Aorta (tissue), 5 donors: ENCODE data around the gene DDX10. TPM values are rescaled to one million over a fixed set of nuclear protein-coding genes. Genes with fewer than 3 reads are reported as not detected.

Experiments used
- ATAC-seq: fragments of 200-7000 bp; cut with Tn5 transposase; one replicate; pipeline ENCODE4 v1.9.1; 2022; ENCODE audit warnings: moderate library complexity; ENCODE audit not compliant: low FRiP score
- DNase-seq, 2 donors: peaks; one replicate each; pipeline ENCODE4 v3.0.0-alpha.2; 2020
- H3K27ac ChIP-seq, 2 donors: one replicate each; pipeline ENCODE4 v1.5.1; 2013; ENCODE audit warnings: low read length in 2 of 2, mild to moderate bottlenecking in 2 of 2, moderate library complexity in 2 of 2, control low read depth in 1 of 2, inconsistent platforms in 1 of 2, low read depth in 1 of 2
- H3K27me3 ChIP-seq, 2 donors: one replicate each; pipeline ENCODE4 v1.6.1; 2013; ENCODE audit warnings: control low read depth in 1 of 2, low read length in 1 of 2, mild to moderate bottlenecking in 1 of 2, moderate library complexity in 1 of 2; ENCODE audit not compliant: insufficient read depth in 2 of 2, control insufficient read depth in 1 of 2
- H3K36me3 ChIP-seq, 2 donors: one replicate each; pipeline ENCODE4 v1.6.1; 2013; ENCODE audit warnings: control low read depth in 1 of 2, low read length in 1 of 2, mild to moderate bottlenecking in 1 of 2; ENCODE audit not compliant: insufficient read depth in 2 of 2, control insufficient read depth in 1 of 2
- H3K4me1 ChIP-seq, 2 donors: one replicate each; pipeline ENCODE4 v1.6.1; 2013; ENCODE audit warnings: low read length in 2 of 2, control low read depth in 1 of 2, mild to moderate bottlenecking in 1 of 2, moderate library complexity in 1 of 2; ENCODE audit not compliant: insufficient read depth in 2 of 2, control insufficient read depth in 1 of 2
- H3K4me3 ChIP-seq, 2 donors: one replicate each; pipeline ENCODE4 v1.5.1; 2013; ENCODE audit warnings: low read length in 2 of 2, control low read depth in 1 of 2, mild to moderate bottlenecking in 1 of 2
- H3K9me3 ChIP-seq: one replicate; pipeline ENCODE4 v1.6.1; 2013; ENCODE audit warnings: mild to moderate bottlenecking, low read length; ENCODE audit not compliant: control insufficient read depth
- WGBS, 2 donors: extraction: QIAGEN DNeasy Blood & Tissue Kit; methylation state at CpG; one replicate each; pipeline ENCODE4 v1.1.7; 2013; 5-methylcytosine and 5-hydroxymethylcytosine counted together
- intact Hi-C, 2 donors: fragments of 100-400 bp; cut with DNase I; formaldehyde crosslinking; loops; one replicate each; pipeline versions ENCODE4 v1.14.2 to v1.15.0; 2022
- polyA plus RNA-seq, 2 donors: library from polyadenylated mRNA; stranded (reverse); fragments of 200-250 nt; gene quantifications; one replicate each; pipeline ENCODE4 v1.2.3, GENCODE V29; 2013
- total RNA-seq, 2 donors: library from RNA; stranded (reverse); fragmentation: NEBNext Ultra II Directional; extraction: Animal tissue kit (Norgen Biotek cat#: 25700); gene quantifications; one replicate each; pipeline ENCODE4 v1.2.1, GENCODE V29; 2021
- donor health status: healthy with polysubstance abuse.
- donor health status: Bipolar disorder and iron deficiency.
- donor health status: DM: no; HTN: no; CAD: no.
- donor health status: DM: no; HTN: no; CAD: no.
- donor health status: DM: yes; HTN: yes; CAD: no.

The DDX10 gene
- total and polyA plus RNA-seq, 4 donors, result 9.3 to 24.2 (median 15.3) TPM

DNA sequence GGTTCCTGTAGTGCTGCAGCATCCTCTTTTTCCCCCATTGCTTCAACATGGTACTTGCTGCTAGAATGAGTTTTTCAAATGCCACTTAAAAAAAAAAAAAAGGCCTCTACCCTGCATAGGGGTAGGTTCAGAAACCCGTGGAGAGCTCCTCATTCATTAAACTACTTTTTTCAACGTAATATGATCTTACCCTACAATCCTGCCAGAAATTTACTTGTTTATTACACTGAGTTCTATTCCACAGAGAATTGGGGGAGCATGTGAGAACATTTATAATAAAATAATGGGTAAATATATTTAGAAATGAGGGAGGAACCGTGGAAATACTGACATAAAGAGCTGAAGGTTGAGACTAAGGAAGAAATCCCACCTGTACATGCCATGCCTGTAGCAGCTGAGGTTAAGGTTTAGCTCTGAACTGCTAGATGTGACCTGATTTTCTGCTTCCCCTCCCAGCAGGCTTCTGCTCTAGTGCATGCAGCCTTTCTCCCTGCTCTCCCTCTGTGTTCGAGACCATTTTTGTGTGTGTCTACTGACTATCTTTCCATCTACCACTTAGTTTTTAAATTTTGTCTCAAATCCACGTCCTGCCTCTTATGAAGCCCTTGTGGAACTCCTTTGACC is 225.7 kb downstream of the DDX10 start:
- no peak for ATAC-seq

DNA sequence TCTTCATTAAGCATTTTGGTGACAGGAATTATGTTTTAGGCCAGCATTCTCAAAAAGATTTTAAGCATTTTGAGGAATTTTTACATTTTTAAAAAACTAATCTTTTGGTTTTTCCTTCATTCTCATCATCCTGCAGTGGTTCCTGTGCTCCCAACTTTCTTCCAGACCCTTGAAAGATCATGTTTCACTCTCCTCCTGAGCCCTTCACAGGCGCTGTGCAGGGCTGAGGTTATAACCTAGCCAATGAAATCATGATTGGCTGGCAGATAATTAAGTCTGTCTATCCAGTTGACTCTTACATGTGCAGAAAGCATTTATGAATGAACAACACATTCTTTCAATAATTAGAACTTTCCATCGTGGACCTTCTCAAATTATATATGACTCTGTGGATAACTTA is 226.3 kb downstream of the DDX10 start:
- Histone ChIP-seq H3K27ac (no peak overlapping the region), H3K36me3 (no peaks in the 10 kb centered on the region), H3K27me3 (no peaks in the 10 kb centered on the region), H3K9me3 (no peaks in the 10 kb centered on the region), H3K4me3 (no peak overlapping the region), H3K4me1 (no peaks in the 10 kb centered on the region)
- intact Hi-C loops, result no loop called here
- WGBS, 2 donors, result 73 to 85% methylated on average over 2 of the region's 2 CpGs
- DNase-seq (no peak), ATAC-seq (no peak)

More for the DNA sequence above, 225.7 kb downstream of the DDX10 start:
- no peak for DNase-seq
- H3K9me3 ChIP-seq, result no peaks in the 10 kb centered on the region
- no peaks in the 10 kb centered on the region for H3K27me3 ChIP-seq
- intact Hi-C loops, result no loop called here
- H3K4me1 ChIP-seq, result no peaks in the 10 kb centered on the region
- 81 to 82% methylated on average over 5 of the region's 5 CpGs for WGBS, 2 donors
- H3K4me3 ChIP-seq, result no peak overlapping the region
- no peak overlapping the region for H3K27ac ChIP-seq
- H3K36me3 ChIP-seq, result no peaks in the 10 kb centered on the region

DNA sequence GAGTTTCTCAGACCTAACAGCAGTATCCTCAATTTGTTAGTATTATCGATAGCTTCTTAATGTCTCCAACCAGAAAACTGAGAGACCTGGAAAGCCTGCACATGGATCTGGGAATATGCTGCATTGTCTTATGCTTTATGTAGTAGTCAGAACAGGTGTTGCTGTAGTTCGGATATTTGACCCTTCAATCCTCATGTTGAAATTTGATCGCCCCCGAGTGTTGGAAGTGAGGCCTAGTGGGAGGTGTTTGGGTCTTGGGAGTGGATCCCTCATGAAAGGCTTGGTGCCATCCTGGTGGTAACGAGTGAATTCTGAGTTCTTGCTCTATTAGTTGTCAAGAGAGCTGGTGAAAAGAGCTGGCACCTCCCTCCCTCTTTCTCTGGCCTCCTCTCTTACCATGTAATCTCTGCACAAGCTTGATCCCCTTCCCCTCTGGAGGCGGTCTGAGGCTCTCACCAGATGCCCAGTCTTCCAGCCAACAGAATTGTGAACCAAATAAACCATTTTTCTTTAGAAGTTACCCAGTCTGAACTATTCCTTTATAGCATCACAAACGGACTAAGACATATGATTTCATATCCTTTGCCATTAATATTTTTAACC is 227.1 kb downstream of the DDX10 start:
- Histone ChIP-seq H3K36me3 (no peaks in the 10 kb centered on the region), H3K27ac (no peak overlapping the region), H3K4me3 (no peak overlapping the region), H3K4me1 (no peaks in the 10 kb centered on the region), H3K27me3 (no peaks in the 10 kb centered on the region), H3K9me3 (no peaks in the 10 kb centered on the region)
- no peak for DNase-seq
- ATAC-seq, result no peak
- intact Hi-C loops, result no loop called here
- WGBS, 2 donors, result 93% methylated on average over 7 of the region's 7 CpGs

DNA sequence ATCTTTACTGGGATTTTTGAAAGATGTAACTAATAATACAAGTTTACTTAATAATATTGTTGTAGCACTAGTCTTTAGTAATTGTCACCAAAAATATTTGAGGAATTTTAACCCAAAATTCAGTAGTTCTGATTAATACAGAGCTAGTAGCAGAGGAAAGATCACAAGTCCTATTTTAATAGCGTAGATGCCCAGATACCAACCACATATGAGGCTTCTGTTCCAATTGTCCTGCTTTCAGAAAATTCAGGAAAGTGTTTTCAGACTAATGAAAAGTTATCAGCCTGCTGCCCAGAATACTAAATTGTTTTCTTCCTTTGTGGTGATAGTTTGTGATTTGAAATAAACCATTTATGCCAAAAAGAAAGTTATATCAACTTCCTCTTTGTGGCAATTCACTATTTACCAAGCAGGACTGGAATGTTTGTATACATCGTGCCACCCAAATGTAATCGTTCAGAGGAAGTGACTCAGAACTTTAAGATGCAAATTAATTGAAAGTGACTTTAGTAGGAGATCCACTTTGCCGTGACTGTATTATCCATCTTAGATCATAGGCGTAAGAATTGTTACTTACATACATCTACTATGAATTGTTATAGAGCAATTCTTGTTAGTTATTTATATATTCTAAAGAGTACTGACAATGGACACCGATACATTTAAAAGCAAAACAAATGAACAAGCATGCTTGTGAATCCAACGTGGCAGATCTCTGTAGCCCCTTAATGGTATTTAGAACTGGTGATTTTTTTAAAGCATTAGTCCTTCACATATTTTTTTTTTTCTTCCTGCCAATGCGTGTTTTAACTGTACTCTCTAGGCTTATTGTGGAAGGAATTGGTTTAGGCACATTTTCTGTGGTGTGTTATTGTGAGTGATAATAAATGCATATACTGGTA is 231.0 kb downstream of the DDX10 start:
- intact Hi-C loops, result no loop called here
- 67 to 72% methylated on average over 8 of the region's 8 CpGs for WGBS, 2 donors
- H3K36me3 ChIP-seq, result no peaks in the 10 kb centered on the region

DNA sequence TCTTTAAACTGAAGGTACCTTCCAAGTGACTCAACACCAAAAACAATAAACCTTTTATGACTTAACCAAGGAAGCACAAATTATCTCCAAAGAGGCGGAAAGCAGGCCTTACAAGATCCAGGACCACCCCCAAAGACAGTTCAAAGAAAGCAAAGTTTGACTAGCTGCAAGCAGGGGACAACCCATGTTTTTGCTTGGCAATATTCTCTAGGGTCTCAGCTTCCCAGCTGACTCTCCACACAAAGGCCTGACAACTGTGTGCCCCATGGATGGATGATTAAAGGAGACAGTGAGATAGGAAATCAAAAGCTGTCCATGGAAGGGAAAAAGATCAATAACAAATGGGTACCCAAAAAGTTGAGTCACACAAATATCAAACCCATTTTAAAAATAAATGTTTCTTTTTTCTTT is 232.2 kb downstream of the DDX10 start:
- ATAC-seq (no peak), DNase-seq (no peak)
- H3K9me3 ChIP-seq, result no peaks in the 10 kb centered on the region
- intact Hi-C loops, result no loop called here
- no peaks in the 10 kb centered on the region for H3K4me1 ChIP-seq
- H3K27me3 ChIP-seq, result no peaks in the 10 kb centered on the region
- no peak overlapping the region for H3K4me3 ChIP-seq
- H3K36me3 ChIP-seq, result no peaks in the 10 kb centered on the region
- no peak overlapping the region for H3K27ac ChIP-seq
- WGBS, 2 donors, result 88% methylated on average over 1 of the region's 1 CpG

More for the DNA sequence above, 231.0 kb downstream of the DDX10 start:
- Histone ChIP-seq H3K27me3 (no peaks in the 10 kb centered on the region), H3K4me1 (no peaks in the 10 kb centered on the region), H3K4me3 (no peak overlapping the region), H3K27ac (no peak overlapping the region), H3K9me3 (no peaks in the 10 kb centered on the region)
- DNase-seq (no peak), ATAC-seq (no peak)

DNA sequence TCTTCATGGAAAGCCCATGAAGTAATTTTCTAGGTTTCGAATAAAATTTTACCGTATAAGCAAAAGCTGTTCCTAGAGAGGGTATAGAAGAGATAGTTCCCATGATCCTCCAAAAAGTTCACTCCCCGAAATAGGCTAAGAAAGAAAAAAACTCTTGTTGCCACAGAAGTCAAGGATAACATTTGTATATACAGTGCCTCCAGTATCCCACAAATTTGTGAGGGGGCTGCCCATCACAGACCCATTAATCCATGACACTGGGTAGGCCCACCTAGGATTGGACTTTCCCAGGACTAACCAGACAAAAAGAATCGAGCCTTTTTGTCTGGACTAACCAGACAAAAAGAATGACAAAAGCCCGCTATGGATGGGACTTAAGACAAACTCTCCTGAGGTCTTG is 233.0 kb downstream of the DDX10 start:
- WGBS, 2 donors, result 99% methylated on average over 5 of the region's 5 CpGs
- no peaks in the 10 kb centered on the region for H3K9me3 ChIP-seq
- ATAC-seq (no peak), DNase-seq (no peak)
- no peaks in the 10 kb centered on the region for H3K36me3 ChIP-seq
- H3K4me1 ChIP-seq, result no peaks in the 10 kb centered on the region
- no peaks in the 10 kb centered on the region for H3K27me3 ChIP-seq
- no peak overlapping the region for H3K4me3 ChIP-seq
- intact Hi-C loops, result no loop called here
- H3K27ac ChIP-seq, result no peak overlapping the region

DNA sequence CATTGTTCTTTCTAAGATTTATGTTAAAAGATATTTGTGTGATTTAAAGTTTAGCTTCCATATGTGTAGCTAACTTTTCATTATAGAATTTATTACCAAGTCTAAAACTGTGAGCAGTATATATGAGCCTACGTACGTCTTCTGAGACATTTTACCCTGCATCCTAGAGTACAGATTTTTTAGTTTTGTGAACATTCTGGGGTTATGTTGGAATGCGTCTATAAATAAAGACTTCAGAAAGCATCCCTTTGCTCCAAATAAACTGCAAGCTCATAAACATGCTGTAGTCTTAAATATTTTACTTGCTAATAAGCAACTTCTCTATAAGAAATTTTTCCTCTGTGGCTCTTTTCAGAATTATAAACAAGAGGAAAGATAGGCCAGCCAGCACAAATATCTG is 236.5 kb downstream of the DDX10 start:
- 89 to 91% methylated on average over 3 of the region's 3 CpGs for WGBS, 2 donors
- ATAC-seq, result no peak

DNA sequence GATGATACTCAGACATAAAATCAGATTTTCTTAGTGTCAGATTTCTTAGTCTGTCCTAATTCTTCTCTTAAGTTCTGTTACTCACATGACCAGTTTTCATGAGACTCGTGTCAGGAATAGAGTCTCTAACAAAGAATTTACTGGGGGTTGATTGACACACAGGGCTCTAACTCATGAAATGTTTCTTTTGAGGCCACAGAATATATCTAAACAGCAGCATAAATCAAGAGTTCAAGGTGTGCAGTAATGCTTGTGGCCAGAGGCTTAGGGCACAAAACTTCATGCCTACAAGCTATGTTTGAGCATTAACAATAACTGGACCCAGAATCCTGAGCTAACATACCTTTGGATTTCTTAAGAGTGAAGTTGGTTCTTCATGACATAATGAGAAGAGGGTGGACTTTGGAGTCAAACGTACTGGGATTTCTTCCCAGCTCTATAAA is 237.2 kb downstream of the DDX10 start:
- no peak for ATAC-seq
- no peaks in the 10 kb centered on the region for H3K4me1 ChIP-seq
- no peak overlapping the region for H3K27ac ChIP-seq
- H3K27me3 ChIP-seq, result no peaks in the 10 kb centered on the region
- intact Hi-C loops, result no loop called here
- no peaks in the 10 kb centered on the region for H3K9me3 ChIP-seq
- WGBS, 2 donors, result 36 to 46% methylated on average over 2 of the region's 2 CpGs
- H3K4me3 ChIP-seq, result no peak overlapping the region
- no peaks in the 10 kb centered on the region for H3K36me3 ChIP-seq
- DNase-seq, result no peak

More for the DNA sequence above, 236.5 kb downstream of the DDX10 start:
- DNase-seq, result no peak
- H3K27me3 ChIP-seq, result no peaks in the 10 kb centered on the region
- intact Hi-C loops, result no loop called here
- H3K9me3 ChIP-seq, result no peaks in the 10 kb centered on the region
- H3K4me3 ChIP-seq, result no peak overlapping the region
- no peaks in the 10 kb centered on the region for H3K4me1 ChIP-seq
- H3K27ac ChIP-seq, result no peak overlapping the region
- no peaks in the 10 kb centered on the region for H3K36me3 ChIP-seq
